H1 (cell line): ENCODE measurements around the gene PAFAH1B1. TPM values are rescaled to one million over a fixed set of nuclear protein-coding genes. Genes with fewer than 3 reads are reported as not detected.

Source experiments
- FOSL1 ChIP-seq: IDR thresholded peaks from 2 replicates; pipeline ENCODE4 v1.6.1; 2011; ENCODE audit warnings: mild to moderate bottlenecking, low read depth, low read length, moderate library complexity; ENCODE audit not compliant: insufficient read depth
- HDAC2 ChIP-seq, 2 experiments: fragments of 300-600 bp in 1 of 2; sonication (generic) in 1 of 2; IDR thresholded peaks; 2 replicates each; pipeline ENCODE4 v1.6.1; 2011 to 2012; ENCODE audit warnings: low read depth in 2 of 2, low read length in 2 of 2, mild to moderate bottlenecking in 2 of 2, moderate library complexity in 2 of 2, borderline replicate concordance in 1 of 2, inconsistent platforms in 1 of 2
- SP1 ChIP-seq: IDR thresholded peaks from 2 replicates; pipeline ENCODE4 v1.6.1; 2011; ENCODE audit warnings: low read depth, low read length
- YY1 ChIP-seq: IDR thresholded peaks from 2 replicates; pipeline ENCODE4 v1.6.1; 2011; ENCODE audit warnings: low read depth, mild to moderate bottlenecking, low read length
- polyA plus RNA-seq, 7 experiments: library from polyadenylated mRNA; depleted of rRNA in 3 of 7; stranded (reverse) in 5 of 7; unstranded in 2 of 7; fragments of >200 nt in 5 of 7; fragments of 200-250 nt in 2 of 7; gene quantifications; 1 replicate in 5 of 7; 2 replicates in 1 of 7; 4 replicates in 1 of 7; pipeline versions ENCODE4 v1.2.1 to v1.2.3, GENCODE V29; 2011 to 2013; ENCODE audit warnings: missing spikeins in 2 of 7, mixed read lengths in 2 of 7
- total RNA-seq: library from RNA; stranded (reverse); fragmentation: NEBNext Ultra II Directional; extraction: Animal tissue kit (Norgen Biotek cat#: 25700); gene quantifications from 2 replicates; pipeline ENCODE4 v1.2.1, GENCODE V29; 2021

The PAFAH1B1 gene
- total and polyA plus RNA-seq, 2 of the 8 experiments (the other 6 are each of a cell fraction or from before 2014, with no cell fraction given): 42.0 to 152 TPM

DNA sequence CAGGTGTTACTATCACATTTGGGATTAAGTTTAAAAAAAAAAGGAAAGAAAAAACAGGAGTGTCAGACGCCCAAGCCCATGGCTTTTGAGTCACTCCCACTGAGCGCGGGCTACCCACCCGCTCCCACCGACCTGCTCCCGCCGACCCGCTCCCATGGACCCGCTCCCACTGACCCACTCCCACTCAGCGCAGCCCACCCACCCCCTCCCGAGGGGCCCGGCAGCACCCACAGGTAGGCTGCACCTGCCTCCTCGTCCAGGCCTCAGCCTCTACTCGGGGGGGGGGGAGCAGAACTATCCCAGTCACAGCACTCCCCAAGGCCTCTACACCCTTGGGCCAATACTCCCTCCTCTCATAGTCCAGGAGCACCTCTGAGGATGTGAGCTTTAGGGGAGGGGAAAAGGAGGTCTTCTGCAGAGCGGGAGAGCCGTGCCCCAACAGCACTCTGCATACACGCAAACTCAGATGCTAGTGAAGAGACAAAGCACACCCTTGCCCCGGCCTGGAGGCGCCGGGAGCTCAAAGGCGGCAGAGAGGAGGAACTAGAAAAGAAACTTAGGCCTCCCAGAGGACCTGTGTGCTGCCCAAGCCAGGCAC is 115.2 kb downstream of the PAFAH1B1 start (continued):
- TF ChIP-seq FOSL1: no peak
- no peak for TF ChIP-seq HDAC2 (IDR thresholded peaks at IDR 0.05; ENCODE audit: borderline replicate concordance in 1 of 2, low read depth in 2 of 2, low read length in 2 of 2)
- TF ChIP-seq YY1: no peak
- no peak for TF ChIP-seq SP1
